Stimulated activated naive CD8-positive, alpha-beta T cell treated with anti-CD3 and anti-CD28 coated beads, Interleukin-15, amount 100 ng/mL, for 72 hours (primary cell): ENCODE data around the gene MINK1.
A peak's percentile ranks its signal among the peaks of the same experiment; 100 is the strongest.

Source experiments
- ATAC-seq: fragments of 150-1000 bp; cut with Tn5 transposase; 2 replicates; pipeline ENCODE4 v1.10.0; 2021; ENCODE audit warnings: mild to moderate bottlenecking, moderate library complexity
- DNase-seq, 2 donors: peaks; one replicate each; pipeline ENCODE4 v3.0.0; 2021 to 2022
- H3K27ac Mint-ChIP-seq, 2 donors: one replicate each; pipeline ENCODE4 v1.8.0; 2022; ENCODE audit warnings: mild to moderate bottlenecking in 2 of 2, mixed read lengths in 2 of 2, moderate library complexity in 2 of 2
- H3K27me3 Mint-ChIP-seq: one replicate; pipeline ENCODE4 v1.8.0; 2022; ENCODE audit warnings: mixed read lengths
- H3K4me1 Mint-ChIP-seq: one replicate; pipeline ENCODE4 v1.8.0; 2022; ENCODE audit warnings: mild to moderate bottlenecking, mixed read lengths
- H3K4me3 Mint-ChIP-seq, 2 donors: one replicate each; pipeline ENCODE4 v1.8.0; 2022; ENCODE audit warnings: mild to moderate bottlenecking in 2 of 2, mixed read lengths in 2 of 2, moderate library complexity in 1 of 2
- H3K9me3 Mint-ChIP-seq, 2 donors: one replicate each; pipeline ENCODE4 v1.8.0; 2022; ENCODE audit warnings: mixed read lengths in 2 of 2

The MINK1 gene

GRCh38 chr17:4833178-4833940 lies at the start of gene MINK1:
TSS of gene MINK1 (plus strand) at chr17:4833340. CDS start at chr17:4833584, 244 bp downstream.
- H3K9me3 Mint-ChIP-seq = no peaks in the 10 kb centered on the region
- peak; percentile 89 to 91 for DNase-seq
- H3K27me3 Mint-ChIP-seq = no peaks in the 10 kb centered on the region
- peak within 1 kb of the TSS; percentile 91 to 96 for H3K4me3 Mint-ChIP-seq
- peak within 1 kb of the TSS; percentile 91 to 97 for H3K27ac Mint-ChIP-seq
- ATAC-seq = peak; percentile 92
- H3K4me1 Mint-ChIP-seq = peaks cover 36% of the 10 kb centered on the region

DNA sequence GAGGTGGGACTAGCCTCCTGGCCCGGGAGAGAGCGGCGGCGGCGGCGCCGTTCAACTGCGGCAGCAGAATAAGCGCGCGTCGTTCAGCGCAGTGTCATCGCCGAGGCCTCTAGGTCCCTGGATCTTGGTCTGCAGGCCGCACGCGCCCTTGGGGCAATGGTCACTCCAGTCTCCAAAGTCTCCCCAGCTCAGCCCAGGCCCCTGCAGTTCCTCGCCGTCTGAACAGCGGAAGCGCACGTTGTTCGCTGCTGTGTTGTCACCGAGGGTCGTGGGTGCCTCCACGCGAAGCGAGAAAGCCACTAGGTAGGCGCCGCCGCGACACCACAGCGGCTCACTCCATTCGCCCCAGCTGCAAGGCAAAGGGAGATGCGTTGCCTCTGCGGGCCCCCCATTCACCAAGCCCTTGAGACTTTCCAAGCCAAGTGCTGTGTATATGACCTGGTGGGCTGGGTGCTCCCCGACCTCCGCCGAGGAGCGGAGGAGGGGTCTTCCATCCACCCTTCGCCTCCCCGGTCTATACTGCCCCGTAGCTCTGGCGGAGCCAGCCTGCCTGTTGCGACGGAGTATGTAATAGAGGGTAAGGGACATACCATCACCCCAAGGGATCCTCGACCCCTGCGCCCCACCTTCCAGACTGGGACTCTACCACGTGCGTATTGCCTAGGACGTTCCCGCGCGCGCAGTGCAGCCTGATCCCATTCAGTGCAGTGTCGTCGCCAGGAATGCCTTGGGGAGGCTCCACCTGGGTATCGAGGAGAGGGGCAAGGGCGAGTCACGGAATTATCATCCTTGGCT lies 47.6 kb upstream of the MINK1 start:
- DNase-seq (peak in 1 of 2 donors; percentile 21), ATAC-seq (no peak)
- peaks cover 45% of the 10 kb centered on the region for H3K4me1 Mint-ChIP-seq
- H3K9me3 Mint-ChIP-seq = no peaks in the 10 kb centered on the region
- H3K4me3 Mint-ChIP-seq = peak overlapping the region; percentile 58 to 75
- H3K27ac Mint-ChIP-seq = no peak overlapping the region
- peaks cover 81% of the 10 kb centered on the region for H3K27me3 Mint-ChIP-seq

- no peak for ATAC-seq
- H3K9me3 Mint-ChIP-seq = no peaks in the 10 kb centered on the region
- H3K4me1 Mint-ChIP-seq = peaks cover 51% of the 10 kb centered on the region
- peak in 1 of 2 donors; percentile 5 for DNase-seq
- peak within 1 kb of the TSS; percentile 58 to 75 for H3K4me3 Mint-ChIP-seq
- no peak within 1 kb of the TSS for H3K27ac Mint-ChIP-seq
- peaks cover 77% of the 10 kb centered on the region for H3K27me3 Mint-ChIP-seq
Observed at GRCh38 chr17:4786106-4786511, 47.0 kb upstream of the MINK1 start, which contains the start of gene VMO1. TSS of gene VMO1 (minus strand) at chr17:4786364. CDS start at chr17:4786352, 12 bp downstream.

- no peak overlapping the region for H3K27ac Mint-ChIP-seq
- H3K4me3 Mint-ChIP-seq = peak overlapping the region; percentile 58 to 75
- H3K9me3 Mint-ChIP-seq = no peaks in the 10 kb centered on the region
- H3K4me1 Mint-ChIP-seq = peaks cover 53% of the 10 kb centered on the region
- DNase-seq = no peak
- peaks cover 77% of the 10 kb centered on the region for H3K27me3 Mint-ChIP-seq
- ATAC-seq = no peak
Observed at GRCh38 chr17:4786516-4786915, 46.6 kb upstream of the MINK1 start.

GRCh38 chr17:4788159-4788806 lies 44.9 kb upstream of the MINK1 start:
- Mint-ChIP-seq H3K27me3 (peaks cover 66% of the 10 kb centered on the region), H3K4me3 (peak overlapping the region in 1 of 2 donors; percentile 89), H3K4me1 (peaks cover 47% of the 10 kb centered on the region), H3K9me3 (no peaks in the 10 kb centered on the region), H3K27ac (no peak overlapping the region)
- DNase-seq = no peak
- ATAC-seq = no peak

- peak within 1 kb of the TSS; percentile 89 to 93 for H3K4me3 Mint-ChIP-seq
- peak within 1 kb of the TSS; percentile 12 to 81 for H3K27ac Mint-ChIP-seq
- DNase-seq (no peak), ATAC-seq (no peak)
- peaks cover 58% of the 10 kb centered on the region for H3K27me3 Mint-ChIP-seq
- H3K9me3 Mint-ChIP-seq = no peaks in the 10 kb centered on the region
- peaks cover 47% of the 10 kb centered on the region for H3K4me1 Mint-ChIP-seq
Observed at GRCh38 chr17:4788807-4789700, 44.1 kb upstream of the MINK1 start, which contains the start of gene GLTPD2. TSS of gene GLTPD2 (plus strand) at chr17:4788964. CDS start at chr17:4789012, 48 bp downstream.

GRCh38 chr17:4789701-4789950 lies 43.5 kb upstream of the MINK1 start:
- Mint-ChIP-seq H3K27me3 (peaks cover 52% of the 10 kb centered on the region), H3K27ac (peak overlapping the region; percentile 12 to 81), H3K4me1 (peaks cover 47% of the 10 kb centered on the region), H3K4me3 (peak overlapping the region; percentile 89 to 93), H3K9me3 (no peaks in the 10 kb centered on the region)
- no peak for ATAC-seq
- no peak for DNase-seq

- H3K27me3 Mint-ChIP-seq = peaks cover 49% of the 10 kb centered on the region
- H3K9me3 Mint-ChIP-seq = no peaks in the 10 kb centered on the region
- peak overlapping the region; percentile 87 to 88 for H3K27ac Mint-ChIP-seq
- peak; percentile 92 for ATAC-seq
- peak; percentile 89 to 90 for DNase-seq
- peaks cover 46% of the 10 kb centered on the region for H3K4me1 Mint-ChIP-seq
- H3K4me3 Mint-ChIP-seq = peak overlapping the region; percentile 89 to 93
Observed at GRCh38 chr17:4789951-4790704, 43.0 kb upstream of the MINK1 start.

- DNase-seq (no peak), ATAC-seq (no peak)
- peak overlapping the region; percentile 80 to 89 for H3K4me3 Mint-ChIP-seq
- peaks cover 41% of the 10 kb centered on the region for H3K4me1 Mint-ChIP-seq
- peaks cover 43% of the 10 kb centered on the region for H3K27me3 Mint-ChIP-seq
- peak overlapping the region; percentile 87 to 88 for H3K27ac Mint-ChIP-seq
- no peaks in the 10 kb centered on the region for H3K9me3 Mint-ChIP-seq
Observed at GRCh38 chr17:4790705-4791088, 42.4 kb upstream of the MINK1 start.

DNA sequence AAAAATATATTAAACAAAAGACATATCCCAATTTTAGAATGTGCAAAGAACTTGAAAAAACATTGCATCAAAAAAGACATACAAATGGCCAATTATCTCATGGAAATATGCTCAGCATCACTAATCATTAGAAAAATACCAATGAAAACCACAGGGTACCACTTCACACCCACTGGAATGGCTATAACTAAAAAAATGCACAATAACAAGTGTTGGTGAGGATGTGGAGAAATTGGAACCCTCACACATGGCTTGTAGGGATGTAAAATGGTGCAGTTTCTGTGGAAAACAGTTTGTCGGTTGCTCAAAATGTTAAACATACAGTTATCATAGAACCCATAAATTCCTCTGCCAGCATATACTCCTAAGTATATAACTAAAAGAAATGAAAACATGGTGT lies 38.0 kb upstream of the MINK1 start:
- ATAC-seq (no peak), DNase-seq (no peak)
- Mint-ChIP-seq H3K9me3 (no peaks in the 10 kb centered on the region), H3K4me3 (peak overlapping the region in 1 of 2 donors; percentile 99), H3K27me3 (no peaks in the 10 kb centered on the region), H3K4me1 (peaks cover 26% of the 10 kb centered on the region), H3K27ac (peak overlapping the region in 1 of 2 donors; percentile 99)

- peaks cover 27% of the 10 kb centered on the region for H3K4me1 Mint-ChIP-seq
- peak; percentile 43 for ATAC-seq
- H3K27ac Mint-ChIP-seq = peak overlapping the region; percentile 99 to 100
Observed at GRCh38 chr17:4796552-4796920, 36.6 kb upstream of the MINK1 start.

DNA sequence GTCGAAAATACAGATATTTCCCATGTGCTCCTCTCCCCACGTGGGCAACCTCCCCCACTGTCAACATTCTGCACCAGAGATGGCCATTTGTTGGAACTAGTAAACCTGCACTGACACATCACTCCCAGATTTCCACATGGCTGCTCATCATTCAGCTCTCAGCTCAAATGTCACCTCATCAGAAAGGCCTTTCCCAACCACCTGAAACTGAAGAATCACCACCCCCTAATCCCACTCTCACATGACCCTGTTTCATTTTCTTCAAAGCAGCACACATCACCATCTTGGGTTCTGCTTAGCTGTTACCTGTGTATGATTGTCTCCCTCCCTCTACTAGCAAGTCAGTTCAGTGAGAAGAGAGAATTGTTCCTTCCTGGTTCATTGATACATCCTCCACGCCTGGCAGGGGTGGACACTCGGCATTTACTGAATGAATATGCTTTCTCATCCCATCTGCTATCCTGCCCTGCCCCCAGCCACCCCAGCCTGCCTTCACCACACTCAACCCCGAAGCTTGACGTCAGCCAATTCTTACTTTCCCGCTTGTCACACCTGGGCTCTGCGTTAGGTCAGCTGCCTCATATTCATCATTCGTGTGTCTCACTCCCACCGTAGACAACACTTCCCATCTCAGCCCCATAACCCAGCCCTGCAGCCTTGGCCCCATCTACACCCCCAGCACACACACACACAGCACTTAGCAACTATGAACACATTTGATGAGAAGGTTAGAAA lies 32.5 kb upstream of the MINK1 start:
- Mint-ChIP-seq H3K4me3 (no peak overlapping the region), H3K27ac (peak overlapping the region in 1 of 2 donors; percentile 6), H3K4me1 (peaks cover 27% of the 10 kb centered on the region), H3K9me3 (no peaks in the 10 kb centered on the region), H3K27me3 (no peaks in the 10 kb centered on the region)
- ATAC-seq = no peak
- no peak for DNase-seq

More at GRCh38 chr17:4796552-4796920, 36.6 kb upstream of the MINK1 start:
- peak in 1 of 2 donors; percentile 13 for DNase-seq
- H3K4me3 Mint-ChIP-seq = peak overlapping the region; percentile 99
- no peaks in the 10 kb centered on the region for H3K27me3 Mint-ChIP-seq
- no peaks in the 10 kb centered on the region for H3K9me3 Mint-ChIP-seq

DNA sequence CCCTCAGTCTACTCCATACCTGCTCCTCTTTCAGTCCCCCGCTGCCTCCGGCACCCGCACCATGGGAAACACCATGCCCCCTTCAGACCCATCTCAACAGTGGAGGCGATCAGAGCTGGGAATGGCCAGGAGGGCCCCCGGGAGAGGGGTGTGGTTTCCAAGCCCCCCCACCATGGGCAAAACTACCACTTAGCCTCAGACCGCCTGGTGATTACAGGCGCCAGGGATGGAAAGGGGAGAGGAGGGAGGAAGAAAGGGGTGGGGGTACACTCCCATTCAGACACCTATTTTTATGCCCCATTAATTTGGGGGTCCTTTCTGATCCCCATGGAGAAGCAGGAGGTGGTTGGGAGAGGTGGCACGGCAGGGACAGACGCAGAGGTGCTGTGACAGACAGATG lies 30.9 kb upstream of the MINK1 start, which contains the start of gene C17orf114:
Gene C17orf114 (minus strand): TSS at position 101 of the 400 bp plus-strand sequence.
- Mint-ChIP-seq H3K4me1 (peaks cover 19% of the 10 kb centered on the region), H3K9me3 (no peaks in the 10 kb centered on the region), H3K27ac (peak within 1 kb of the TSS in 1 of 2 donors; percentile 5), H3K4me3 (no peak within 1 kb of the TSS), H3K27me3 (no peaks in the 10 kb centered on the region)
- no peak for ATAC-seq
- DNase-seq = no peak

DNA sequence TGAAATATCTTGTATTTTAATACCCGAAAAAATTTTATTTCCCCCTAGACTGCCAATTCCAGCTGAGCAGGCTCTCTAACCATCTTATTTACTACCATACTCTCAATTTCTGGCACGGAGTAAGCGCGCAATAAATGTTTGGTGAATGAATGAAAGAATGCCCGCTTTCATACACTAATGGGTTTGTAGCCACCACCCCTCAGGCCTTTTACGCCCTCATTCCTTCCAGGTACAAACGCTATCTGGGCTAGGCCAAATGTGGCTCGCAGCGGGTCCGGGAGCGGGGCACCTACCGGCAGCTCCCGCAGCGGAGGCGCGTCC lies 26.7 kb upstream of the MINK1 start:
- Mint-ChIP-seq H3K4me3 (peak overlapping the region; percentile 72 to 74), H3K27ac (no peak overlapping the region), H3K9me3 (no peaks in the 10 kb centered on the region), H3K4me1 (peaks cover 17% of the 10 kb centered on the region), H3K27me3 (no peaks in the 10 kb centered on the region)
- DNase-seq (no peak), ATAC-seq (no peak)
